Ascending aorta (tissue), 2 donors: ENCODE results near the gene CDK2. TPM values are rescaled to one million over a fixed set of nuclear protein-coding genes. Genes with fewer than 3 reads are reported as not detected.

ENCODE experiments used
- DNase-seq, 2 donors: peaks; one replicate each; pipeline ENCODE4 v3.0.0-alpha.2; 2019; ENCODE audit warnings: low spot score in 2 of 2
- H3K27ac ChIP-seq, 2 donors: fragments of 200-600 bp; sonication (generic); one replicate each; pipeline ENCODE4 v1.5.1; 2016 to 2017; ENCODE audit warnings: mild to moderate bottlenecking in 1 of 2
- H3K27me3 ChIP-seq: fragments of 200-600 bp; sonication (generic); one replicate; pipeline ENCODE4 v1.5.1; 2017
- H3K36me3 ChIP-seq, 2 donors: fragments of 200-600 bp; sonication (generic); one replicate each; pipeline ENCODE4 v1.5.1; 2016
- H3K4me1 ChIP-seq, 2 donors: fragments of 200-600 bp; sonication (generic); one replicate each; pipeline ENCODE4 v1.5.1; 2016 to 2017; ENCODE audit warnings: mild to moderate bottlenecking in 1 of 2
- H3K4me3 ChIP-seq, 2 donors: fragments of 200-600 bp; sonication (generic); one replicate each; pipeline ENCODE4 v1.5.1; 2016 to 2017; ENCODE audit warnings: mild to moderate bottlenecking in 1 of 2
- H3K9me3 ChIP-seq, 2 donors: fragments of 200-600 bp; sonication (generic); one replicate each; pipeline ENCODE4 v1.5.1; 2016
- CTCF ChIP-seq, 3 experiments: fragments of 200-600 bp in 2 of 3; fragments of 450-650 bp in 1 of 3; sonication (generic) in 2 of 3; IDR thresholded peaks; one replicate each; pipeline ENCODE4 v1.5.1; 2016 to 2019; ENCODE audit warnings: antibody characterized with exemption in 3 of 3, mild to moderate bottlenecking in 1 of 3, moderate library complexity in 1 of 3
- intact Hi-C: fragments of 100-400 bp; cut with DNase I; formaldehyde crosslinking; loops from one replicate; pipeline ENCODE4 v1.15.1; 2023
- total RNA-seq: library from RNA; depleted of rRNA; stranded (reverse); fragments of >200 nt; gene quantifications from one replicate; pipeline ENCODE4 v1.1.0, GENCODE V29; 2016

CDK2 gene
- total RNA-seq, 1 donor from 2014 or later, result 24.5 TPM

- Histone ChIP-seq H3K4me3 (no peak overlapping the region), H3K4me1 (peaks cover 8 to 23% of the 10 kb centered on the region in 2 donors), H3K9me3 (no peaks in the 10 kb centered on the region), H3K27me3 (no peaks in the 10 kb centered on the region), H3K36me3 (peaks cover 6 to 12% of the 10 kb centered on the region in 2 donors), H3K27ac (peak overlapping the region in 1 of 2 donors; percentile 6)
- intact Hi-C loops, result no loop called here
- peak in 1 of 2 donors; percentile 25 for DNase-seq
- no peak for TF ChIP-seq CTCF (IDR thresholded peaks at IDR 0.05)
These were observed 31.9 kb upstream of the CDK2 start for GRCh38 chr12:55934773-55935172.

GRCh38 chr12:55935738-55936151 is 30.9 kb upstream of the CDK2 start:
- Histone ChIP-seq H3K4me1 (peaks cover 8 to 26% of the 10 kb centered on the region in 2 donors), H3K27ac (peak overlapping the region; percentile 55 to 60), H3K36me3 (peaks cover 9 to 14% of the 10 kb centered on the region in 2 donors), H3K27me3 (no peaks in the 10 kb centered on the region), H3K4me3 (peak overlapping the region in 1 of 2 donors; percentile 43), H3K9me3 (no peaks in the 10 kb centered on the region)
- intact Hi-C loops, result no loop called here
- peak in 1 of 3 experiments; percentile 12 for TF ChIP-seq CTCF (IDR thresholded peaks at IDR 0.05)
- peak in 1 of 2 donors; percentile 61 for DNase-seq

GRCh38 chr12:55937981-55938380 is 28.6 kb upstream of the CDK2 start:
- no peak for DNase-seq
- no peaks in the 10 kb centered on the region for H3K9me3 ChIP-seq
- H3K4me1 ChIP-seq, result peaks cover 4 to 17% of the 10 kb centered on the region in 2 donors
- H3K4me3 ChIP-seq, result no peak overlapping the region
- H3K27ac ChIP-seq, result no peak overlapping the region
- peaks cover 13 to 32% of the 10 kb centered on the region in 2 donors for H3K36me3 ChIP-seq
- no peaks in the 10 kb centered on the region for H3K27me3 ChIP-seq
- intact Hi-C loops, result no loop called here
- no peak for TF ChIP-seq CTCF (IDR thresholded peaks at IDR 0.05)

- Histone ChIP-seq H3K27me3 (no peaks in the 10 kb centered on the region), H3K4me1 (peaks cover 0 to 12% of the 10 kb centered on the region in 2 donors), H3K4me3 (no peak overlapping the region), H3K9me3 (no peaks in the 10 kb centered on the region), H3K27ac (no peak overlapping the region), H3K36me3 (peaks cover 22 to 41% of the 10 kb centered on the region in 2 donors)
- DNase-seq, result no peak
- TF ChIP-seq CTCF (IDR thresholded peaks at IDR 0.05), result no peak
- intact Hi-C loops, result no loop called here
These were observed 27.7 kb upstream of the CDK2 start for GRCh38 chr12:55938826-55939501.

- H3K4me3 ChIP-seq, result peak overlapping the region in 1 of 2 donors; percentile 42
- peaks cover 30 to 52% of the 10 kb centered on the region in 2 donors for H3K36me3 ChIP-seq
- peak; percentile 83 to 90 (median 87) for TF ChIP-seq CTCF (IDR thresholded peaks at IDR 0.05)
These were observed 26.4 kb upstream of the CDK2 start for GRCh38 chr12:55940065-55940732.

More at GRCh38 chr12:55940065-55940732, 26.4 kb upstream of the CDK2 start:
- DNase-seq, result peak; percentile 36 to 93
- peaks cover 0 to 7% of the 10 kb centered on the region in 2 donors for H3K4me1 ChIP-seq
- no peaks in the 10 kb centered on the region for H3K27me3 ChIP-seq
- H3K9me3 ChIP-seq, result no peaks in the 10 kb centered on the region
- H3K27ac ChIP-seq, result peak overlapping the region; percentile 53 to 71
- intact Hi-C loops, result loop anchor here (1.0 kb wide), 3 partner anchors 14 to 202 kb away; partner anchors contain the start of gene SARNP
